B cell (primary cell): Measurements from ENCODE around the gene KRTAP10-2. TPM values are rescaled to one million over a fixed set of nuclear protein-coding genes. Genes with fewer than 3 reads are reported as not detected.

ENCODE experiments used
- ATAC-seq: fragments of 200-7000 bp; cut with Tn5 transposase; one replicate; pipeline ENCODE4 v1.10.0; 2021; ENCODE audit warnings: low read depth, mild to moderate bottlenecking, moderate number of reproducible peaks, moderate library complexity
- CTCF ChIA-PET: fragments of 350-600 bp; sonication (Branson Sonifier 250); formaldehyde crosslinking; loops from one replicate; lab custom pipeline; 2021; ENCODE audit warnings: antibody characterized with exemption, inconsistent platforms; lab: Charles Lee
- POLR2A ChIA-PET: fragments of 350-600 bp; sonication (Branson Sonifier 250); formaldehyde crosslinking; loops from one replicate; lab custom pipeline; 2021; ENCODE audit warnings: antibody characterized with exemption; lab: Charles Lee
- DNase-seq: peaks from one replicate; pipeline ENCODE4 v3.0.0; 2013
- H2AFZ ChIP-seq: 2 replicates; pipeline ENCODE4 v1.6.1; 2012; ENCODE audit warnings: mild to moderate bottlenecking, low read depth, low read length; ENCODE audit not compliant: insufficient read depth, poor library complexity, severe bottlenecking
- H3K27ac ChIP-seq, 2 donors: 1 replicate in 1 of 2; 2 replicates in 1 of 2; pipeline ENCODE4 v1.5.1; 2012 to 2013; ENCODE audit warnings: low read length in 2 of 2, mild to moderate bottlenecking in 2 of 2, moderate library complexity in 1 of 2
- H3K27me3 ChIP-seq, 4 experiments: fragments of 200-600 bp in 1 of 4; sonication (generic) in 1 of 4; replicated peaks in 1 of 4; 1 replicate in 2 of 4; 2 replicates in 2 of 4; pipeline versions ENCODE4 v1.6.1 to v1.7.0; 2013 to 2016; ENCODE audit warnings: low read length in 3 of 4, mild to moderate bottlenecking in 2 of 4, mixed read lengths in 1 of 4, moderate library complexity in 1 of 4; ENCODE audit not compliant: insufficient read depth in 4 of 4, control insufficient read depth in 3 of 4; ENCODE audit errors: control extremely low read depth in 1 of 4
- H3K36me3 ChIP-seq, 2 experiments: replicated peaks in 1 of 2; 1 replicate in 1 of 2; 2 replicates in 1 of 2; pipeline versions ENCODE4 v1.6.1 to v1.7.1; 2013; ENCODE audit warnings: low read length in 1 of 2; ENCODE audit not compliant: insufficient read depth in 2 of 2, control insufficient read depth in 1 of 2; ENCODE audit errors: control extremely low read depth in 1 of 2, extremely low read depth in 1 of 2
- H3K4me1 ChIP-seq, 2 donors: fragments of 200-600 bp in 1 of 2; sonication (generic) in 1 of 2; 1 replicate in 1 of 2; 2 replicates in 1 of 2; pipeline versions ENCODE4 v1.5.1 to v1.6.1; 2013 to 2017; ENCODE audit warnings: low read length in 2 of 2; ENCODE audit not compliant: control insufficient read depth in 2 of 2, insufficient read depth in 2 of 2
- H3K4me2 ChIP-seq: replicated peaks from 2 replicates; pipeline ENCODE3; 2012; ENCODE audit warnings: mild to moderate bottlenecking, low read depth, low read length; ENCODE audit not compliant: poor library complexity, severe bottlenecking
- H3K4me3 ChIP-seq, 5 experiments: fragments of 200-600 bp in 1 of 5; sonication (generic) in 1 of 5; 1 replicate in 3 of 5; 2 replicates in 2 of 5; pipeline versions ENCODE4 v1.5.1 to v1.7.0; 2011 to 2016; ENCODE audit warnings: low read length in 4 of 5, mild to moderate bottlenecking in 4 of 5, low read depth in 2 of 5, control low read depth in 1 of 5, moderate library complexity in 1 of 5; ENCODE audit not compliant: insufficient read depth in 1 of 5; ENCODE audit errors: control extremely low read depth in 1 of 5, extremely low read depth in 1 of 5
- H3K79me2 ChIP-seq: fragments of 200-600 bp; sonication (generic); one replicate; pipeline ENCODE4 v1.6.0; 2016; ENCODE audit warnings: low read length; ENCODE audit not compliant: control insufficient read depth, insufficient read depth
- H3K9ac ChIP-seq: fragments of 200-600 bp; sonication (generic); 2 replicates; pipeline ENCODE4 v1.6.1; 2017; ENCODE audit warnings: mild to moderate bottlenecking, low read length, moderate library complexity
- H3K9me3 ChIP-seq, 3 donors: one replicate each; pipeline versions ENCODE4 v1.6.1 to v1.7.1; 2013; ENCODE audit warnings: low read length in 2 of 3; ENCODE audit not compliant: control insufficient read depth in 2 of 3, insufficient read depth in 1 of 3; ENCODE audit errors: control extremely low read depth in 1 of 3
- H4K20me1 ChIP-seq: 2 replicates; pipeline ENCODE4 v1.6.0; 2012; ENCODE audit warnings: mild to moderate bottlenecking, low read length; ENCODE audit not compliant: insufficient read depth, control insufficient read depth, poor library complexity, severe bottlenecking
- H3K27ac Mint-ChIP-seq: one replicate; pipeline ENCODE4 v1.8.0; 2021; ENCODE audit warnings: mixed read lengths
- H3K27me3 Mint-ChIP-seq: one replicate; pipeline ENCODE4 v1.8.0; 2021; ENCODE audit warnings: mixed read lengths
- H3K4me1 Mint-ChIP-seq: one replicate; pipeline ENCODE4 v1.8.0; 2021; ENCODE audit warnings: mixed read lengths
- H3K4me3 Mint-ChIP-seq: one replicate; pipeline ENCODE4 v1.8.0; 2021; ENCODE audit warnings: mixed read lengths
- H3K9me3 Mint-ChIP-seq: one replicate; pipeline ENCODE4 v1.8.0; 2022; ENCODE audit warnings: mixed read lengths; ENCODE audit not compliant: insufficient read depth
- CTCF ChIP-seq: fragments of 200-600 bp; IDR thresholded peaks from one replicate; pipeline ENCODE4 v1.8.0; 2022; ENCODE audit warnings: antibody characterized with exemption, mild to moderate bottlenecking
- EZH2 ChIP-seq: IDR thresholded peaks from 2 replicates; pipeline ENCODE4 v1.6.1; 2012; ENCODE audit warnings: borderline replicate concordance, low read depth, mild to moderate bottlenecking, moderate library complexity, low read length; ENCODE audit not compliant: insufficient read depth, poor library complexity, severe bottlenecking
- WGBS: methylation state at CpG from one replicate; pipeline ENCODE4 v1.1.5; 2013; ENCODE audit warnings: missing lambda C conversion rate; ENCODE audit not compliant: insufficient coverage; 5-methylcytosine and 5-hydroxymethylcytosine counted together
- intact Hi-C: fragments of 100-400 bp; cut with micrococcal nuclease; formaldehyde crosslinking; loops from one replicate; pipeline ENCODE4 v1.10.0; 2022
- polyA plus RNA-seq: library from polyadenylated mRNA; depleted of rRNA; stranded (reverse); fragments of >200 nt; gene quantifications from 2 replicates; pipeline ENCODE4 v1.2.3, GENCODE V29; 2012
- total RNA-seq, 2 donors: library from RNA; stranded (reverse); fragments of 120-200 nt in 1 of 2; gene quantifications; 1 replicate in 1 of 2; 2 replicates in 1 of 2; pipeline versions ENCODE4 v1.2.3 to v1.2.4, GENCODE V29; 2013 to 2022

The KRTAP10-2 gene
- total and polyA plus RNA-seq, 2 donors (not counting 1 experiment from before 2014, with no cell fraction given), result not detected

- Histone ChIP-seq H3K27ac (no peak overlapping the region), H3K9me3 (peaks cover 0 to 5% (median 0%) of the 10 kb centered on the region in 3 donors), H3K79me2 (no peaks in the 10 kb centered on the region), H3K4me1 (no peaks in the 10 kb centered on the region), H3K9ac (no peak overlapping the region), H3K4me3 (no peak overlapping the region), H4K20me1 (no peaks in the 10 kb centered on the region), H2AFZ (no peak overlapping the region), H3K4me2 (no peak overlapping the region), H3K27me3 (peaks cover 0 to 5% (median 0%) of the 10 kb centered on the region in 4 experiments), H3K36me3 (no peaks in the 10 kb centered on the region)
- WGBS, result 94% methylated on average over 29 of the region's 33 CpGs
- ChIA-PET POLR2A (no interaction called here), CTCF (no interaction called here)
- H3K27ac Mint-ChIP-seq, result no peak overlapping the region
- DNase-seq (no peak), ATAC-seq (no peak)
- H3K4me3 Mint-ChIP-seq, result no peak overlapping the region
- TF ChIP-seq EZH2 (no peak), CTCF (no peak)
- intact Hi-C loops, result no loop called here
- H3K27me3 Mint-ChIP-seq, result peaks cover 4% of the 10 kb centered on the region
- no peaks in the 10 kb centered on the region for H3K4me1 Mint-ChIP-seq
- H3K9me3 Mint-ChIP-seq, result no peaks in the 10 kb centered on the region
Measured at GRCh38 chr21:44521928-44522752, 29.2 kb downstream of the KRTAP10-2 start.

DNA sequence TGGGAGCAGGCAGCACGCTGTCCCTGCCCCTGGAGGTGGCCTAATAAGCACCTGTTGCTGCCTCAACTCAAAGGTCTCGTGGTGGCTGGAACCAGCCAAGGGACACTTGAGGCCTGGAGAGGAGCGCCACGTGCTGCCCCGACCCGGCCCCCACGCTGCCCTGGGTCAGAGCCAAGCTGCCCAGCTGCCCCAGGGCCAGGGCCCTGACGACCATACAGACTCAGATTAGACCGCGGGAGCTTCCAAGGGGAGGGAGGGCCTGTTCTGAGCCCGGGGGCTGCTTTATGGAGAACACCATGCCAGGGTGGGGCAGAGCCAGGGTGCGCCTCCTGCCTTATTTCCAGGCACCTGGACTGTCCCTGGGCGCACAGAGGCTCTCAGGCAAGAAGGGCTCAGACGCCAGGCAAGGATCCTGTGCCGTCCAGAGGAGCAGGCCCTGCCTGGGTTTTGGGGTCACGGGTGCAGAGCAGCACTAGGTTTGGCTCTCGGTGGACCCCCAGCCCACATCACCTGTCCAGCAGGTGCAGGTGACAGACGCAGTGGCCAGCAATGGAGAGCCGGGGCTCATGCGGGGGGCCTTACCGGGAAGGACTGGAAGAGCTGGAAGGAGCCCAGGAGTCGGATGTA is 29.9 kb downstream of the KRTAP10-2 start:
- Mint-ChIP-seq H3K9me3 (no peaks in the 10 kb centered on the region), H3K27ac (no peak overlapping the region), H3K4me3 (no peak overlapping the region), H3K27me3 (peaks cover 4% of the 10 kb centered on the region), H3K4me1 (no peaks in the 10 kb centered on the region)
- CTCF ChIA-PET, result no interaction called here
- H3K36me3 ChIP-seq, result no peaks in the 10 kb centered on the region
- DNase-seq (no peak), ATAC-seq (no peak)
- POLR2A ChIA-PET, result no interaction called here
- TF ChIP-seq CTCF (no peak), EZH2 (no peak)
- peaks cover 0 to 5% (median 0%) of the 10 kb centered on the region in 4 experiments for H3K27me3 ChIP-seq
- H4K20me1 ChIP-seq, result no peaks in the 10 kb centered on the region
- H2AFZ ChIP-seq, result no peak overlapping the region
- no peaks in the 10 kb centered on the region for H3K4me1 ChIP-seq
- no peaks in the 10 kb centered on the region for H3K79me2 ChIP-seq
- H3K4me3 ChIP-seq, result no peak overlapping the region
- H3K27ac ChIP-seq, result no peak overlapping the region
- no peak overlapping the region for H3K9ac ChIP-seq
- intact Hi-C loops, result no loop called here
- peaks cover 0 to 6% (median 0%) of the 10 kb centered on the region in 3 donors for H3K9me3 ChIP-seq
- no peak overlapping the region for H3K4me2 ChIP-seq
- WGBS, result 89% methylated on average over 22 of the region's 22 CpGs
